IPS-11a (cell line): ENCODE data around the gene KNOP1.
"Not testable (repeated sequence)": the region's sequence is repeated elsewhere in the genome, so short reads cannot be mapped to it uniquely, and the experiment has no call there.

Experiments
- H3K4me3 ChIP-seq: one replicate; pipeline ENCODE4 v1.5.1; 2013; ENCODE audit warnings: low read depth, low read length, control low read depth

KNOP1 gene

GRCh38 chr16:19688396-19689024, 29.5 kb downstream of the KNOP1 start:
- H3K4me3 ChIP-seq, result no peak overlapping the region

GRCh38 chr16:19687279-19687678, 30.7 kb downstream of the KNOP1 start:
- H3K4me3 ChIP-seq, result no peak overlapping the region

- H3K4me3 ChIP-seq, result no peak overlapping the region
Measured at GRCh38 chr16:19685176-19685575, 32.9 kb downstream of the KNOP1 start.

GRCh38 chr16:19683453-19684236, 34.4 kb downstream of the KNOP1 start:
- H3K4me3 ChIP-seq, result no peak overlapping the region

- no peak overlapping the region for H3K4me3 ChIP-seq
Measured at GRCh38 chr16:19681637-19682036, 36.4 kb downstream of the KNOP1 start.

GRCh38 chr16:19680881-19681340, 37.1 kb downstream of the KNOP1 start:
- H3K4me3 ChIP-seq, result no peak overlapping the region

GRCh38 chr16:19679281-19679680, 38.7 kb downstream of the KNOP1 start:
- not testable (repeated sequence) for H3K4me3 ChIP-seq

GRCh38 chr16:19678804-19679203, 39.2 kb downstream of the KNOP1 start:
- H3K4me3 ChIP-seq, result no peak overlapping the region

- H3K4me3 ChIP-seq, result no peak overlapping the region
Measured at GRCh38 chr16:19677402-19677801, 40.6 kb downstream of the KNOP1 start.

- no peak overlapping the region for H3K4me3 ChIP-seq
Measured at GRCh38 chr16:19674485-19674884, 43.5 kb downstream of the KNOP1 start.

- no peak overlapping the region for H3K4me3 ChIP-seq
Measured at GRCh38 chr16:19672378-19672777, 45.6 kb downstream of the KNOP1 start.

GRCh38 chr16:19666477-19666876, 51.5 kb downstream of the KNOP1 start:
- H3K4me3 ChIP-seq, result no peak overlapping the region

- not testable (repeated sequence) for H3K4me3 ChIP-seq
Measured at GRCh38 chr16:19665313-19665712, 52.7 kb downstream of the KNOP1 start.

GRCh38 chr16:19664166-19664565, 53.9 kb downstream of the KNOP1 start:
- no peak overlapping the region for H3K4me3 ChIP-seq

- H3K4me3 ChIP-seq, result no peak overlapping the region
Measured at GRCh38 chr16:19662351-19662750, 55.7 kb downstream of the KNOP1 start.

GRCh38 chr16:19660432-19660831, 57.6 kb downstream of the KNOP1 start:
- H3K4me3 ChIP-seq, result no peak overlapping the region

GRCh38 chr16:19659554-19659953, 58.5 kb downstream of the KNOP1 start:
- H3K4me3 ChIP-seq, result no peak overlapping the region

GRCh38 chr16:19657831-19658230, 60.2 kb downstream of the KNOP1 start:
- H3K4me3 ChIP-seq, result no peak overlapping the region

- H3K4me3 ChIP-seq, result no peak overlapping the region
Measured at GRCh38 chr16:19655242-19655777, 62.7 kb downstream of the KNOP1 start.

GRCh38 chr16:19654147-19654546, 63.9 kb downstream of the KNOP1 start:
- H3K4me3 ChIP-seq, result no peak overlapping the region
